Type B pancreatic cell (in vitro differentiated cells): ENCODE results near the gene PHF21A. TPM values are rescaled to one million over a fixed set of nuclear protein-coding genes. Genes with fewer than 3 reads are reported as not detected.

ENCODE experiments used
- DNase-seq: peaks from one replicate; pipeline ENCODE4 v3.0.0; 2021; ENCODE audit warnings: mixed read lengths; ENCODE audit not compliant: unreplicated experiment; ENCODE audit errors: extremely low spot score
- H3K27ac Mint-ChIP-seq: 2 replicates; pipeline ENCODE4 v1.8.0; 2021; ENCODE audit warnings: mild to moderate bottlenecking, mixed read lengths
- H3K27me3 Mint-ChIP-seq: 2 replicates; pipeline ENCODE4 v1.8.0; 2021; ENCODE audit warnings: mixed read lengths
- H3K36me3 Mint-ChIP-seq: 2 replicates; pipeline ENCODE4 v1.8.0; 2021; ENCODE audit warnings: mixed read lengths
- H3K4me1 Mint-ChIP-seq: one replicate; pipeline ENCODE4 v1.8.0; 2021; ENCODE audit warnings: mixed read lengths; ENCODE audit not compliant: unreplicated experiment
- H3K4me3 Mint-ChIP-seq: 2 replicates; pipeline ENCODE4 v1.8.0; 2021; ENCODE audit warnings: mild to moderate bottlenecking, mixed read lengths
- H3K9me3 Mint-ChIP-seq: 2 replicates; pipeline ENCODE4 v1.8.0; 2021; ENCODE audit warnings: mixed read lengths
- CTCF ChIP-seq: fragments of 200-600 bp; sonication (generic); conservative IDR thresholded peaks from 2 replicates; pipeline ENCODE4 v1.5.0; 2021; ENCODE audit warnings: antibody characterized with exemption, mild to moderate bottlenecking
- total RNA-seq: library from RNA; stranded (reverse); gene quantifications from 2 replicates; pipeline ENCODE4 v1.2.1, GENCODE V29; 2021; ENCODE audit warnings: low replicate concordance

PHF21A gene
- total RNA-seq, 1 donor from 2014 or later = 62.4 TPM

GRCh38 chr11:46149826-46150225 is 28.6 kb upstream of the PHF21A start:
- H3K4me3 Mint-ChIP-seq = no peak overlapping the region
- DNase-seq = no peak
- H3K27ac Mint-ChIP-seq = no peak overlapping the region
- H3K4me1 Mint-ChIP-seq = no peaks in the 10 kb centered on the region
- peaks cover 33% of the 10 kb centered on the region for H3K27me3 Mint-ChIP-seq
- no peaks in the 10 kb centered on the region for H3K9me3 Mint-ChIP-seq
- no peak for TF ChIP-seq CTCF
- no peaks in the 10 kb centered on the region for H3K36me3 Mint-ChIP-seq

- DNase-seq = no peak
- Mint-ChIP-seq H3K9me3 (no peaks in the 10 kb centered on the region), H3K4me1 (no peaks in the 10 kb centered on the region), H3K27ac (no peak overlapping the region), H3K27me3 (peaks cover 33% of the 10 kb centered on the region), H3K36me3 (no peaks in the 10 kb centered on the region), H3K4me3 (no peak overlapping the region)
- no peak for TF ChIP-seq CTCF
These were observed 28.1 kb upstream of the PHF21A start for GRCh38 chr11:46149342-46149741.

GRCh38 chr11:46144741-46145140 is 23.5 kb upstream of the PHF21A start:
- no peak overlapping the region for H3K4me3 Mint-ChIP-seq
- no peaks in the 10 kb centered on the region for H3K9me3 Mint-ChIP-seq
- H3K36me3 Mint-ChIP-seq = no peaks in the 10 kb centered on the region
- no peak overlapping the region for H3K27ac Mint-ChIP-seq
- H3K4me1 Mint-ChIP-seq = no peaks in the 10 kb centered on the region
- TF ChIP-seq CTCF = no peak
- no peak for DNase-seq
- H3K27me3 Mint-ChIP-seq = peaks cover 22% of the 10 kb centered on the region

GRCh38 chr11:46143049-46143806 is 22.0 kb upstream of the PHF21A start:
- no peak for TF ChIP-seq CTCF
- Mint-ChIP-seq H3K9me3 (no peaks in the 10 kb centered on the region), H3K27ac (no peak overlapping the region), H3K4me1 (no peaks in the 10 kb centered on the region), H3K36me3 (no peaks in the 10 kb centered on the region), H3K4me3 (no peak overlapping the region), H3K27me3 (peaks cover 11% of the 10 kb centered on the region)
- DNase-seq = no peak

GRCh38 chr11:46142561-46142960 is 21.3 kb upstream of the PHF21A start:
- H3K4me1 Mint-ChIP-seq = no peaks in the 10 kb centered on the region
- TF ChIP-seq CTCF = no peak
- H3K27ac Mint-ChIP-seq = no peak overlapping the region
- H3K27me3 Mint-ChIP-seq = peaks cover 7% of the 10 kb centered on the region
- no peak for DNase-seq
- no peaks in the 10 kb centered on the region for H3K36me3 Mint-ChIP-seq
- H3K9me3 Mint-ChIP-seq = no peaks in the 10 kb centered on the region
- H3K4me3 Mint-ChIP-seq = no peak overlapping the region

- no peak for DNase-seq
- no peaks in the 10 kb centered on the region for H3K36me3 Mint-ChIP-seq
- no peak overlapping the region for H3K27ac Mint-ChIP-seq
- H3K4me3 Mint-ChIP-seq = no peak overlapping the region
- H3K9me3 Mint-ChIP-seq = no peaks in the 10 kb centered on the region
- peaks cover 3% of the 10 kb centered on the region for H3K27me3 Mint-ChIP-seq
- no peak for TF ChIP-seq CTCF
- H3K4me1 Mint-ChIP-seq = no peaks in the 10 kb centered on the region
These were observed 20.3 kb upstream of the PHF21A start for GRCh38 chr11:46141597-46141996.
